ENCODE data around the gene SLC4A11. TPM values are rescaled to one million over a fixed set of nuclear protein-coding genes. Genes with fewer than 3 reads are reported as not detected.

SLC4A11 gene
- polyA plus RNA-seq (2011; rRNA removed) = 0.47 and 0.53 TPM in 2 replicates
- 0.46 and 0.83 TPM in 2 replicates for polyA minus RNA-seq (2011; rRNA and poly(A)+ RNA removed)

DNA sequence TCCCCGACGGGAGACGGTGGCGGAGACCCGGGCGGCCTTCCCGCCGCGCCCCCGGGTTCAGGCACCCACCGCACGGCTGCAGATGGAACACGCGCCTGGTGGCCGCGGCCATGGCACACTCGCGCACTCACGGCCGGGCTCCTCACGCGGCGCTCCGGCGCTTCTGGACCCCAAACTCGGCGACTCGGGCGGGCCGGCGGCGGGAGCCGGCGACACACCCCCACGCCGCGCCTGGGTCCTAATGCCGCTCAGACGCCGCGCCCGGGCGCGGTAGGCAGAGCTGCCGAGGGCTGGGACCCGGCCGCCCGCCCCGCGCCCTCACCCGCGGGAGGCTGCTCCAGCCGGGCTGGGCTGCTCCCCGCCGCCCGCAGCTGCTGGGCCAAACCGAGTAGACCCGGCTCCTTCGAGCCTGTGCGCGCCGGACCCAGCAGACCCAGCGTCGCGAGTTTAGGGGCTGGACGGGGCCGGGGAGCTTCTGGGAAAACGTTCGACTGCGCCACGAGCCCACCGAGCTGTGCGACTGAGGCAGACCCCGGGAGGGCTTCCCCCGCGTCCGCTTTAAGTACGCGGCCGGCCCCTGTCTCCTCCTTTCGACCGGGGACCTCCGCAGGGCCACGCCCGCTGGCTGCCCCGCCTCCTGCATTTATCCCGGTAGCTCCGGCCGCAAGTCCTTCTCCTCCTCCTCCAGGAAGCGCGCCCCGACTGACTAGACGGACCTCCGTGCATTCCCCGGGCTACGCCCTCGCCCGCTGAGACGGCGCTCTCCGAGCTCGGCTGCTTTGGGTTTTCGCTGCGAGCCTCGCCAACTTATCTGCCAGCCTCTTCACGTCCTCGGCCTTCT lies at the start of gene SLC4A11:
TSS of gene SLC4A11 (minus strand) at position 165 of the 841 bp plus-strand sequence. CDS start at position 112, 53 bp downstream.
- Histone ChIP-seq H3K9me3 (ENCODE audit: control insufficient read depth, insufficient read depth, low read length) (peaks cover 4% of the 10 kb centered on the region; the same call in 1 of the 2 replicates), H3K27me3 (ENCODE audit: control insufficient read depth, insufficient read depth, low read length) (peaks cover 63% of the 10 kb centered on the region), H3K4me3 (ENCODE audit: low read depth, low read length) (peak within 1 kb of the TSS; percentile 65), H3K27ac (ENCODE audit: low read depth, low read length) (no peak within 1 kb of the TSS)
- no peak for TF ChIP-seq CTCF (IDR thresholded peaks at IDR 0.05; ENCODE audit: low read depth, low read length)
- DNase-seq (ENCODE audit: low read depth, low spot score) = no peak
- CTCF ChIA-PET = interaction anchor here (1.1 kb wide), 1 partner anchor 21 kb away, joined by 4 read pairs; no protein-coding TSS in a partner anchor
- POLR2A ChIA-PET = interaction anchor here (0.6 to 1.0 kb wide), 2 partner anchors 9 to 29 kb away, joined by 3 to 7 read pairs; no protein-coding TSS in a partner anchor

GRCh38 chr20:3283222-3283820 lies 44.3 kb upstream of the SLC4A11 start:
- TF ChIP-seq CTCF (IDR thresholded peaks at IDR 0.05; ENCODE audit: low read depth, low read length) = no peak
- no peak for DNase-seq (ENCODE audit: low read depth, low spot score)
- Histone ChIP-seq H3K27me3 (ENCODE audit: control insufficient read depth, insufficient read depth, low read length) (no peaks in the 10 kb centered on the region), H3K4me3 (ENCODE audit: low read depth, low read length) (no peak overlapping the region), H3K9me3 (ENCODE audit: control insufficient read depth, insufficient read depth, low read length) (no peaks in the 10 kb centered on the region), H3K27ac (ENCODE audit: low read depth, low read length) (no peak overlapping the region)
- CTCF ChIA-PET = interaction anchor here (0.7 to 1.7 kb wide), 2 partner anchors 65 to 1402 kb away, joined by 3 to 4 read pairs; no protein-coding TSS in a partner anchor
- POLR2A ChIA-PET = no interaction called here

DNA sequence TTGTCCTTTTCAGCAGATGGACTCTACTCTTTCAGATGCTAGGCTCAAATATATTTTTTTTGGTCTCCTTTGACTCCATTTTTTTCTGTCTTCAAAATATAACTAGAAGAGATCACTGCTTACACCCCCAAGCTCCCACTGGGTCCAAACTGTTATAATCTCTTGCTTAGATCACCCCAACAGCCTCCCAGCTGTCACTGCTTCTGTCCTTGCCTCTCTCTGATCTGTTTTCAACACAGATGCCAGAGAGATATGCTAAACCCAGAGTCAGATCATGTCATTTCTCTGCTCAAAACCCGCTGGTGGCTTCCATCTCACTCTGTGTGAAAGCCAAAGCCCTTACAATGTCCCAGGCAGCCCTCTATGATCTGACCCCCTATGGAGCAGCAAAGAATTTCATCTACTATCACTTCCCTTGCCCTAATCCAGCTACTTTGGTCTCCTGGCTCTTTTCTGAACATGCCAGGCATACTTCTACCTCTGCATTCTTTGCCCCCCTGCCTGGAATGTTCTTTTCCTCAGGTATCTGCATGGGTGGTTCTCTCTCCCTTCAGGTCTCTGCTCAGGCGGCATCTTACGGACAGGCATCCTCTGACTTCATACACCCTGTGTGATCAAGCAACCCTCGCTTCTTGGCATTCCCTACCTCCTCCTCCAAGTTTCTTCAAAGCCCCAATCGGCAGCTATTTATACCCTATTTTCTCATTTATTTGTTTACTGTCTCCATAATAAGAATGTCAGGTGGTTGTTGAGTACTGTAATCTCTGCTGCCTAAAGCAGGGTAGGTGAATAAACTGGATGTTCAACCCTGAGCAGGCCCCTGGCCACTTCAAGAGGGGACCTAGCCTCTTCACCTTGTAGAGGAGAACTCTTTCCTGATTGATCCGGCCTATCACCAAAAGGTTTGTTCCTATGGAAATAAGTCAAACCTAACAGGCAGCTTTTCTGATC lies 43.6 kb upstream of the SLC4A11 start:
- CTCF ChIA-PET = interaction anchor here (0.7 to 1.7 kb wide), 3 partner anchors 64 to 1403 kb away, joined by 3 to 4 read pairs (median 3); no protein-coding TSS in a partner anchor
- POLR2A ChIA-PET = interaction anchor here (0.5 kb wide), 1 partner anchor 20 kb away, joined by 5 read pairs; no protein-coding TSS in a partner anchor

GRCh38 chr20:3281437-3281836 lies 42.4 kb upstream of the SLC4A11 start:
- Histone ChIP-seq H3K27me3 (ENCODE audit: control insufficient read depth, insufficient read depth, low read length) (no peaks in the 10 kb centered on the region), H3K27ac (ENCODE audit: low read depth, low read length) (no peak overlapping the region), H3K4me3 (ENCODE audit: low read depth, low read length) (no peak overlapping the region), H3K9me3 (ENCODE audit: control insufficient read depth, insufficient read depth, low read length) (no peaks in the 10 kb centered on the region)
- ChIA-PET POLR2A (interaction anchor here (0.6 kb wide), 1 partner anchor 153 kb away, joined by 3 read pairs; no protein-coding TSS in a partner anchor), CTCF (interaction anchor here (0.5 kb wide), 1 partner anchor 42 kb away, joined by 3 read pairs; no protein-coding TSS in a partner anchor)
- no peak for TF ChIP-seq CTCF (IDR thresholded peaks at IDR 0.05; ENCODE audit: low read depth, low read length)
- no peak for DNase-seq (ENCODE audit: low read depth, low spot score)

More for the DNA sequence above, 43.6 kb upstream of the SLC4A11 start:
- no peak for DNase-seq (ENCODE audit: low read depth, low spot score)
- no peaks in the 10 kb centered on the region for H3K9me3 ChIP-seq (ENCODE audit: control insufficient read depth, insufficient read depth, low read length)
- no peaks in the 10 kb centered on the region for H3K27me3 ChIP-seq (ENCODE audit: control insufficient read depth, insufficient read depth, low read length)
- no peak for TF ChIP-seq CTCF (IDR thresholded peaks at IDR 0.05; ENCODE audit: low read depth, low read length)
- no peak overlapping the region for H3K27ac ChIP-seq (ENCODE audit: low read depth, low read length)
- H3K4me3 ChIP-seq (ENCODE audit: low read depth, low read length) = no peak overlapping the region
